ENCODE data around the gene PLXNA3.
A peak's percentile ranks its signal among the peaks of the same experiment; 100 is the strongest.

Gene PLXNA3

DNA sequence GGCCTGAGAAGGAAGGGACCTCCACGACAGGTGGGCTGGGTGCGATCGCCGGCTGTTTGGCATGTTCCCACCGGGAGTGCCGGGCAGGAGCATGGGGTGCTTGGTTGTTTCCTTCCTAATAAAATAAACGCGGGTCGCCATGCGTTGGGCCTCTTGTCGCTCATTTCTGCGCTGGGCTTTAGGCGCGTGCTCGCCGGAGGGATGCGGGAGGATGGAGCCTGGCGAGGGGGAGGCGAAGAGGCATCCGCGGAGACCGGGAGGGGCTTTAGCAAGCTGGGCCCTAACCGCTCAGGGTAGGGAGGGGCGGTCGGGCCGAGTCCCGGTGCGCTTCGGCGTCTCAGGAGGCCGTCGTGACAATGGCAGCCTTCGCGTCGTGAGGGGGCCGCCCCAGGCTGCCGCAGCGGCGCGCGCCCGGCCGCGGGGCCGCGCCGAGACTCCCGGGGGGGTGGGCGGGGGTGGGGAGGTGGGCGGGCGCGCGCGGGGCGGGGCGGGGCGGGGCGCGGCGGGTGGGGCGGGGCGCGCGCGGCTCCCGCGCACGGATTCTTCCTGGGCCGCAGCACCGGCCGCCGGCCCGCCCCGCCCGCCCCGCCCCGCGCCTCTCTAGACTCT is 21.6 kb upstream of the PLXNA3 start:
- peak; percentile 48 to 71 for DNase-seq

DNA sequence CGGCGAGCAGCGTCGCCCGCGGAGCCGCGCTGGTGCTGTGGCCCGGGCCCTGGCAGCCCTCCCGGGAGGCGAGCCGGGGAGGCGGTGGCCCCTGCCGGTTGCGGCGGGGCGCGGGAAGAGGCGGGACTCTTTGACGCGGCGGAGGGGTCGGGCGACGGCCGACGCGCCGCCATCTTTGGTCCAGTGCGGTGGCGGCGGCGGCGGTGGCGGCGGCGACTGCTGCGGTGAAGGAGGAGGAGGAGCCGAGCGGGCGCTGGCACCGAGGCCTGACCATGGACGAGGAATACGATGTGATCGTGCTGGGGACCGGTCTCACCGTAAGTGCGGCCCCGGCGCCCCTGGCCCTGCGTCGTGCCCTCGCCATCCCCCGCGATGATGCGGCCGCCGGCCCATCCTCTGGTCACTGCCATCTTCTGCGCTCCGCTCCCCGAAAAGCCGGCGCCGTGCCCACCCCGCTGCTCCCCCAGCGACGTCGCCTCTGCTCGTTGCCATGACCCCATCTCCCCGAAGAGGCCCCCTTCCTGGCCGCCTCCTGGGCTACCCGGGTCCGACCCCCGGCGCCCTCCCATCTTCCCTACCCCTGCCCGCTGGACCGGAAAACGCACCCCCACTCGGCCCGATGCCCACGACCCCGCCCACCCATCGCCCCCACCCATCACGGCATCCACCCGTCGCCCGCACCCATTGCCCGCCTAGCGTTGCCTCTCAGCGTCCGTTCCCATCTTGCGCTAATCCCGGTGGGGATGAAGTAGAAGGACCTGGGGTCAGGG is 20.9 kb upstream of the PLXNA3 start, which contains the start of gene GDI1:
Gene GDI1 (plus strand): TSS at position 172 of the 770 bp plus-strand sequence. CDS start 101 bp downstream, at position 273.
- DNase-seq, result peak; percentile 54 to 65

DNA sequence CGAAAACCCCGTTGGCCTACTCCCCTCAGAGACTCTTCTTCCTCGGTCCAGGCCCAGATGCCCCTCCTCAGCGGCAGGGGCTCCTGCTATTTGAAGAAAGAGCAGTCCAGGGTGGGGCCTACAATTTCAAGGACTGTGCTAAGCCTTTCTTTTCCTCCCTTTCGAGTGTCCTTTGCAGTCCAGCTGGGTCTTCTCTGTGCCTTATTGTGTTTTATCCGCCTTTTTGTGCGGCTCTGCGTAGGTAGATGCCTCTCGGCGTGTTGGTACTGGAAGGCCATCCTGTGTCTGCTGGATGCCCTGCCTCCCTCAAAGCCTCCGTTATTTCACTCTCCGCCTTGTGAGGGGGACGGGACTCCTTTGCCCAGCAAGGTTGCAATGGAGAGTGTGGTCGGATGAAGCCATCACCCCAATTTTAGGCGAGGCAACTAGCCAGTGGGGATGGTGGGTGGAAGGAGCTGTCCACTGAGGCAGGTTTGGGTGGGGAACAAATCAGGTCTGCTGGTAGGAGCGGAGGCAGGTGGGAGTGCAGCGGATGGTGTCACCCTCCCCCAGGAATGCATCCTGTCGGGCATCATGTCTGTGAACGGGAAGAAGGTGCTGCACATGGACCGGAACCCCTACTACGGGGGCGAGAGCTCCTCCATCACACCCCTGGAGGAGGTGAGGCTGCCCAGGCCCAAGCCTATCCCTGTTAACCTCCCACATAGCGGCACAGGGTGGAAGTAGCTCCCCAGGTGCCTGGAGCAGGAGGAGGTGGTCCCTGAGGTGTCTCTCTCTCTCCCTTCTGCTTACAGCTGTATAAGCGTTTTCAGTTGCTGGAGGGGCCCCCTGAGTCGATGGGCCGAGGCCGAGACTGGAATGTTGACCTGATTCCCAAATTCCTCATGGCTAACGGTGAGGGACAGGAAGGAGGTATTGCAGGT is 19.8 kb upstream of the PLXNA3 start:
- DNase-seq, result no peak

DNA sequence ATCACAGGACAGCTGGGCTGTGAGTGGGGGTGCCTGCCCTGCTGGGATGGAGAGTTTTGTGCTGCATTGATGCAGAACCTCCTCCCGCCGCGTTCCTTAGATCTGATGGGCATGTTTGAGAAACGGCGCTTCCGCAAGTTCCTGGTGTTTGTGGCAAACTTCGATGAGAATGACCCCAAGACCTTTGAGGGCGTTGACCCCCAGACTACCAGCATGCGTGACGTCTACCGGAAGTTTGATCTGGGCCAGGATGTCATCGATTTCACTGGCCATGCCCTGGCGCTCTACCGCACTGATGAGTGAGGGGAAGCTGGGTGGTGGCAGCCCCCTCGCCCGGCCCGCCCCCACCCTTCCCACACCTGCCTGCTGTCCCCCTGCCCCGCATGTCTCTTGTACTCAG is 18.2 kb upstream of the PLXNA3 start:
- DNase-seq, result no peak

DNA sequence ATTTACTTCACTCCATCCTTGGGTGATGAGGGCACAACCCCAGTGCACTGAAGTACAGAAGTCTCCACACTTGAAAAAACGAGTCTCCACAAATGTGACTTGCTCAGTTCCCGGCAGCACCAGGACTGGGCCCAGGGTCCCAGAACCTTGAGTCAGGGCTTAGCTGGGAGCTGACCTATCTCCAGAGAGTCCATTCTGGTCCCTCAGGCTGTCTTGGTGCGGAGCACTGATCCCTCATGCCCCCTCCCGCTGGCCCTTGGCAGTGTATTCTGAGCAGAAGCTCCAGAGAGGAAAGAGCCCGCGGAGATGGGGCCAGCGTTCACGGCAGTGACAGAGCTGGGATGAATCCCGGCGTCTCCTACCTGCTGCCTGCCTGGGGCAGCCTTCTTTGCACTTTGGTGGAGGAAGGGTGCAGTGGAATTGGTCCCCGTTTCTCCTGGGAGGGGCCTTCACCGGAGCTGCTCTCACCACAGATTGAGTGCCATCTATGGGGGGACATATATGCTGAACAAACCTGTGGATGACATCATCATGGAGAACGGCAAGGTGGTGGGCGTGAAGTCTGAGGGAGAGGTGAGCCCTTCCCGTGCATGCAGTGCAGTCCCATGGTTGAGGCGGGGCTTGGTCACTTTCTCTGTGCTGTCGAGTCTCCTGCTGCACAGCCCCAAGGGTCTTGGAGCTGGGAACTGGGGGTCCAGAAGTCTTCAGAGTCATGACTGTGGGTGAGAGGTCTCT is 17.3 kb upstream of the PLXNA3 start:
- DNase-seq, result no peak

DNA sequence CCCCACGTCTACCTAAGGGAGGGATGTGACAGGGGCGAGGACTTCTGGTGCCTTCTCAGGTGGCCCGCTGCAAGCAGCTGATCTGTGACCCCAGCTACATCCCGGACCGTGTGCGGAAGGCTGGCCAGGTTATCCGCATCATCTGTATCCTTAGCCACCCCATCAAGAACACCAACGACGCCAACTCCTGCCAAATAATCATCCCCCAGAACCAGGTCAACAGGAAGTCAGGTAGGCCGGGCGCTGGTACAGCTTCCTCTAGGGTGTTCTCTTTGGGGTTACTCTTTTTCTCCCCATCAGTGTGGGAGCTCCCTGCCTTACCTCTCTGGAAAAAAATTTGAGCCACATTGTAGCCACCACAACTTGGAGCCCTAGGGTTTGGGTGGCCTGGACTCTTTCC is 16.5 kb upstream of the PLXNA3 start:
- no peak for DNase-seq

DNA sequence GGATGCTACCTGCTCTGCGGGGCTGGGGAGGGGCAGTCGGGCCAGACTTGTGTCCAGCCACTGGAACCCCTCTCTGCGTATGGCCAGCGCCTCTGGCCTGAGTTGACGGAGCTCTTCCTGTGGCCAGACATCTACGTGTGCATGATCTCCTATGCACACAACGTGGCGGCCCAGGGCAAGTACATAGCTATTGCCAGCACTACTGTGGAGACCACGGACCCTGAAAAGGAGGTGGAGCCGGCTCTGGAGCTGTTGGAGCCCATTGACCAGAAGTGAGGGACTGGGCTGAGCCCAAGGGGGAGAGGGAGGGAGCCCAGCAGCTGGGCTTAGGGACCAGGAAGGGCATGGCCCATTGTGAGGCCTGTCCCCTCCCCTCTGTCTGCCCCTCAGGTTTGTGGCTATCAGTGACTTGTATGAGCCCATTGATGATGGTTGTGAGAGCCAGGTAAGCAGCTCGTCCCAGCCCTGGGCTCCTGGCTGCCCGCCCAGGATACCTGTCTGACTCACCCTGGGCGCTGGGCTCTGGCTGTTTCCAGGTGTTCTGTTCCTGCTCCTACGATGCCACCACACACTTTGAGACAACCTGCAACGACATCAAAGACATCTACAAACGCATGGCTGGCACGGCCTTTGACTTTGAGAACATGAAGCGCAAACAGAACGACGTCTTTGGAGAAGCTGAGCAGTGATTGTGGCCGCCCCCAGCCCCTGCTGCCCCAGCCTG is 15.9 kb upstream of the PLXNA3 start:
- no peak for DNase-seq

DNA sequence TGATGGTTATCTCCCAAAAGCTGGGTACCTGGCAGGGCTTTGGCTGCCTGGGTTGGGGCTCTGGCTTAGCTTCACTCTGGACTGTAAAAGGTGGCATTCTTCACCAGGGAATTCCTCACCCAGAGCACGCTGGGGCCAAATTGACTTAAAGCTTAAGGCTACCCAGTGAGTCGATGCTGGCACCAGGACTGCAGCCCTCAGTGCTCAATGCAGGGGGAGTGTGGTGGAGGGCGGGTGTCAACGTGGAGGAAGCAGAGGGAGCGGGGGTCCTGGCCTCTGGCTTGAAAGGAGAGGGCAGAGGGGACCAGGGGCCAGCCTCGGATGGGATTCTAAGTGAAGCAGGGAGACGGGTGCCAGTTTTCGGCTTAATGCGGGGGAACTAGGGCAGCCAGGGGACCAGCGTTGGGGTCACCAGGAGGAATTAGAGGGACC is 14.6 kb upstream of the PLXNA3 start:
- no peak for DNase-seq

DNA sequence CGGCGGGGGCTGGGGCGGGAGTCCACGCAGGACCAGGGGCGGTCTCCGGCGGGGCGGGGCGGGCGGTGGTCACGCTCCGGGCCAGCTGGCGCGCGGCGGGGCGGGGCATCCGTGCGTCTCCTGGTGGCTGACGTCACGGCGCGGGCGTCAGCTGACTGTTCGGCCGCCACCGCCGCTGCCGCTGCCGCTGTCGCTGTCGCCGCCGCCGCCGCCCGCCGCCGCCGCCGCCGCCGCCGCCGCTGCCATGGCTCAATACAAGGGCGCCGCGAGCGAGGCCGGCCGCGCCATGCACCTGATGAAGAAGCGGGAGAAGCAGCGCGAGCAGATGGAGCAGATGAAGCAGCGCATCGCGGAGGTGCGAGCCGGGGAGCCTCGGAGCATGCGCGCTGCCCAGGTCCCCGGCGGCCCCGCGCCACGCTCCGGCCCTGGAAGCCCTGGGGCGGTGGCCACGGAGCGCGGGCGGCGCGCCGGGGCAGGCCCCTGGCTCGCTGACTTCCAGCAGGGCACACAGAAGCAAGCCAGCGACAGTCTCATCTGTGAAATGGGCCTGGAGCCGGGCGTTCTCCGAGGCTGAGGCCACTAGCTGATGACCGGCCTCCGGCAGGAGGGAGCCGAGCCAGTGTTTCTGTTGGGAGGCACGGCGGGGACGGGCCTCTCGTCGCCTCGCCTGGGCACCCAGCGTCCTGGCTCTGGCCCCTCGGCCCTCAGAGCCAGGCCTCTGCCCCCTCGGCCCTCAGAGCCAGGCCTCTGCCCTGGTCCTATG is 13.9 kb upstream of the PLXNA3 start, which contains the start of gene FAM50A:
Gene FAM50A (plus strand): TSS at position 150 of the 763 bp plus-strand sequence. CDS start 95 bp downstream, at position 245.
- peak; percentile 71 to 76 for DNase-seq

DNA sequence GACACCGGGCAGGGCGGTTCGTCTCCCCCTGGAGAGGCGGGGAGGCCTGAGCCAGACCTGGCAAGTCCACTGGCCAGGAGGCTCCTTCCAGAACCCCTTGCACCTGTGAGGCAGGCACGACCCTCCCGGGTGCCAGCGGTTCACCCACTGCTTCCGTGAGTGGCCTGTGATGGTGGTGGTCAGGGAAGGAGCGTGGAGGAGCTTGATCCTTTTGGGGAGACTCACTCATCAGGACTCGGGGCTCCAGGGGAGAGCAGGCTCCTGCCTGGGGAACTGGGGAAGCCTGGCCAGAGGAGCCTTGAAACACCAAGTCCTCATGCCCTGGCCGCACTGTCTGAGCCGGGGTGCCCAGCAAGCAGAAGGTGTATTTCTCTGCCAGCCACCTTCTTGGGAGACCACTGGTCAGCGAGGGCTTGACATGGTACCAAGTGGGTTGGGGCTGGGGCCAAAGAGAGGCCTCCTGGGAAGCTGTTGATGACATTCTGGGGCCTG is 13.3 kb upstream of the PLXNA3 start:
- no peak for DNase-seq

DNA sequence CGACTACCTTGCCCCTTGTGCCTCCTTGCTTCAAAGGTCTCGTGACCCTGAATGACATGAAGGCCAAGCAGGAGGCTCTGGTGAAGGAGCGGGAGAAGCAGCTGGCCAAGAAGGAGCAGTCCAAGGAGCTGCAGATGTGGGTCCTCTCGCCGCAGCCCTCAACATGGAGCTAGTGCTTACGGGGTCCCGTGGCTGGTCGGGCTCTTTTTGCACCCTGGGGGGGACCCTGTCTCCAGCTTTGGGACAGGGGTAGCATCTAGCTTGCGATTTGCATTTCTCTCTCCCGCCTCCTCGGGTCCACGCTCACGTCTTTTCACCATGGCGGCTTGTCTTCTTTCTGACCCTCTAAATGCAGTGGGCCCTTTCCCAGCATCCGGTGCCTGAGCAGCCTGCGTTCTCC is 12.3 kb upstream of the PLXNA3 start:
- DNase-seq, result no peak

DNA sequence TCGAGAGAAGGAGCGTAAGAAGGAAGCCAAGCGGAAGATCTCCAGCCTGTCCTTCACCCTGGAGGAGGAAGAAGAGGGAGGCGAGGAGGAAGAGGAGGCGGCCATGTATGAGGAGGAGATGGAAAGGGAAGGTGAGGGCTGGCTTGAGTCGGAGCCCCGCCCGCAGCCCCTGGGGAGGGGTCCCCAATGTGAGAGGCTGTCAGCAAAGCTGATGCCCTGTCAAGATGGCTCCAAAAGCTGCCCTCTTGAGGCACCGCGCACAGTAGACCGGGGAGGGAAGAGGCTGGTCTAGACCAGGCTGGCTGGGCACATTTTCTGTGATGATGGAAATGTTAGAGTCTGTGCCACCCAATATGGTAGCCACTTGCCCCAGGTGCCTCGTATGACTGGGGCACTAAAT is 11.7 kb upstream of the PLXNA3 start:
- DNase-seq, result no peak

DNA sequence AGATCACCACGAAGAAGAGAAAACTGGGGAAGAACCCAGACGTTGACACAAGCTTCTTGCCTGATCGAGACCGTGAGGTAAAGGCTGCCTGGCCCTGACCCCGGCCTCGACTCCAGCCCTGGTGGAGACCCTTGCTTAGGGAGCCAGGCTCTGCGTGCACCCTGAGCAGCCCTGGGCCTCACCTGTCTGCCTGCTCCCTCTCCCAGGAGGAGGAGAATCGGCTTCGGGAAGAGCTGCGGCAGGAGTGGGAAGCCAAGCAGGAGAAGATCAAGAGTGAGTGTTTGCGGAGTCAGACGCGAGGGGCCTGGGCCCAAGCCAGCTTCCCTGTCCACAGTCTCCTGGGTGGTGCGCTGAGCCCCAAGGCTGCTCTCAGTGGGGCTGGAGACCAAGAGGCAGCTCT is 9.6 kb upstream of the PLXNA3 start:
- DNase-seq, result no peak

DNA sequence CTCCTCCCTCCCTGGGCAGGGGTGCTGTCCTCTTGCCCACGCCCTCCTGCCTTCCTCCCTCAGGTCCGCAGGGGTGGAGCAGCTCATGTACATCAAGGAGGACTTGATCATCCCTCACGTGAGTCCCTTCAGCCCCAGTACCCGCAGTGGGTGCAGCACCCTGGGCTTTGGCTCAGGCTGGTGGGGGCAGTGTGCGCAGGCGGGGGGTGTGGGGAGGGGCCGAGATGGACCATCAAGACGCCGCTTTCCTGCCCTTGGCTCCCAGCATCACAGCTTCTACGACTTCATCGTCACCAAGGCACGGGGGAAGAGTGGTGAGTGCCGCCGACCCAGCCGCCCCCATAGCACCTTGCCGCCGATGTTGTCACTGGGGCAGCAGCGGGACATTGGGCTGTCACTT is 8.5 kb upstream of the PLXNA3 start:
- DNase-seq, result no peak

DNA sequence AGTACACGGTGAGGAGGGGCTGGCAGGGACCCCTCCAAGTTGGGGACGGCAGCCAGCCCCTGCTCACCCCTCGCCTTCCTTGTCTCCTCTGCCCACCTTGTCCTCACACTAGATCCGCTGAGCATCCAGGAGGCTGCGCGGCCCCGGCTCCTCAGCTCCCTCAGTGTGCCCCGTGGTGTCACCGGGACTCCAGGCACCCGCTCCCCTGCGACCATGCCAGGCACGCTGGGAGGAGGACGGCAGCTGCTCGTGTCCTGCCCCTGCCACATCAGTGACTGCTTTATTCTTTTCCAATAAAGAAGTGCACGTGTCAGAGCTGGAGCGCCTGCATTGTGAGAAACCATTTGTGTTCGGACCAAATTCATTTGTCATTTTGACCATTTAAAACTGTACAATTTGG is 7.8 kb upstream of the PLXNA3 start:
- no peak for DNase-seq

DNA sequence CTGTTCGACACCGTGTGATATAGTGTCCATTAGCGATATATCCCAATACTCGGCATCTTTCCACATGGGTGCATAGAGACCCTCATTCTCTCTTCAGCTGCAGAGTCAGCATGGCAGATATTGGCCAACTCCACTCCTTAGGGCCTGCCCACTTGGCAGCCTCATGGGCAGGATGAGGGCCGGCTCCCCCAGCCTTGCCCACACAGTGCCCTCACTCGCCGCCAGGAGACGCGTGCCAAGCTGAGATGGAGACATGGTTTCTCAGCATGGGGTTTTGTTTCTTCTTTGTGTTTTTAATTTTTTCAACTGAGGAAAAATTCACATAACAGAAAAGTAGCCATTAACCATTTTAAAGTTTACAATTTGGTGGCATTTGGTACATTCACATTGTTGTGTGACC is 5.3 kb upstream of the PLXNA3 start:
- no peak for DNase-seq

DNA sequence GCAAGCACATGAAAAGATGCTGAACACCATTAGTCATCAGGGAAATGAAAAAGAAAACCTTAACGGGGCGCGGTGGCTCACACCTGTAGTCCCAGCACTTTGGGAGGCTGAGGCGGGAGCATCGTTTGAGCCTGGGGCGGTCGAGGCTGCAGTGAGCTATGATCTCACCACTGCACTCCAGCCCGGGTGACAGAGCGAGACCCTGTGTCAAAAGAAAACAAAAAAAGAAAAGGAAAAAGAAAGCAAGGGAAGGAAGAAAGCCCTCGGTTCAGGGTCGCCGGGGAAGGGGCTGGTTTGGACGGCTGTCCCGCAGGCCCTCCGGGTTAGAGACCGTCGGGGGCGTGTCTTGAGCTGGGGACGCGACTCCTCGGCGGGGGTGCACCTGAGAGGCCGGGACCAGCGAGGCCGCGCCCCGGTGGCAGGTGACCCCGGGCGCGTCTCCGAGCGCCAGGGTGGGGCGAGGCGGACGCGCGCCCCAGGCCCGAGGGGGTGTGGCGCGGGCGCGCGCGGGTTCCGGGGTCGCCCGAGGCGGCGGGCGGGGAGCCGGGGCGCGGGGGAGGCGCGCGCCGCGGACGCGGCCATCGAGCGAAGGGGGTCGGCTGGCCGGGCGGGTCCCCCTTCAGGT is 478 bp upstream of the PLXNA3 start:
- peak; percentile 62 to 74 for DNase-seq

DNA sequence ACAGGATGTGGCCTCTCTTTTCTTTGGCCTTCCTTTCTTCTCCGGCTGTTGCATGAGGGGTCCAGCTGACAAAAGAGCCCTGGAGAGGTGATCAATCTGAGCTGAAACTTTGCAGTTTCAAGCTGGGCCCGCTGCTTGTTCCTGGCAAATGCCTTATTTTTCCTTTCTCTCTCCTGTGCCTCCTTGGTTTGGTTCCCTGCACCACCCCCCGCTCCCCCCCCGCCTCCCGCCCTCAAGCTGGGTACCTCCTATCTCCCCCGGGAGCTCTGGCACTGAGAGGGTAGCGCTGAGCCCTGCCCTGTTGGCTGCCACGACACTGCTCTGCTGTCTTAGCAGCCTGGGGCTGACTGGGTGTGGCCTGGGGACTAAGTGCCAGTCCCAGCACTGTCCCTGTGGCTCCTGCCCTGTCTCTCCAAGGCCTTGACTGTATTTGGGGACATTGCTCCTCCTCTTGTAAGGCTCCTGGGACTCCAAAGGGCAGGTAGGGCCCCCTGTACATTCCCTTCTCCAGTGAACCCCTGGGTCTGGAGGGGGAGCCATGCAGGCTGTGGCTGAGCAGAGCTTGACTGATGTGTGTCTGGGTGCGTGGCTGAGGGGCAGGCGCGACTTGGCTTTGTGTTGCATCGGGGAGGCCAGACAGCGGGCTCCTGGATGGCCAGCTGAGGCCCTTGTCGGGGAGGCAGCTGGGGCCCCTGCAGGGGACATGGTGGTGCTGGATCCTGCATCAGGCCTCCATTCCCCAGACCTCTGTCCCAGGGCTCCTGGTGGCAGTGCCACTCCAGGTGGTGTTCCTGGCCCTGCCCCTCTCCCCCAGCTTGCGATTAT is 1.1 kb downstream of the PLXNA3 start:
- DNase-seq, result peak in 1 of 2 donors; percentile 17

DNA sequence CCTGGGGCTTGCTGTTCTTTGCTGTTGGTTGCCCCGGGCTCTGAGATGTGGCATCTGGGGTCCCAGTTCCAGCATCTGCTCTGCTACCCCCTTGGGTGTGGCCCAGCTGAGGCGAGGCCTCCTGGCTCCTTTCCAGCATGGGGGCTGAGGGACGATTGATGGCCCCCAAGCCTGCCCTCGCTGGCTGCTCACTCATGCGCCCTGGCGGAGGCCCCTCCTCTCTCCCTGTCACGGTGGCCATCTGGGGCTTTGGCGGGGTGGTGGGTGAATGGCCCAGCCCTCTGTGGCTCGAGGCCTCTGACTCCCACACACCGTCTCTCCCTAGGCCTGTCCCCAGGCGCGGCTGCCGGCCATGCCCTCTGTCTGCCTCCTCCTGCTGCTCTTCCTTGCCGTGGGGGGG is 1.8 kb downstream of the PLXNA3 start:
- no peak for DNase-seq

DNA sequence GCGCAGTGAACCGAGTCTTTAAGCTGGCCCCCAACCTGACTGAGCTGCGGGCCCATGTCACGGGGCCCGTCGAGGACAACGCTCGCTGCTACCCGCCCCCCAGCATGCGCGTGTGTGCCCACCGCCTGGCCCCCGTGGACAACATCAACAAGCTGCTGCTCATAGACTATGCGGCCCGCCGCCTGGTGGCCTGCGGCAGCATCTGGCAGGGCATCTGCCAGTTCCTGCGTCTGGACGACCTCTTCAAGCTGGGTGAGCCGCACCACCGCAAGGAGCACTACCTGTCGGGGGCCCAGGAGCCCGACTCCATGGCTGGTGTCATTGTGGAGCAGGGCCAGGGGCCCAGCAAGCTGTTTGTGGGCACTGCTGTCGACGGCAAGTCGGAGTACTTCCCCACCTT is 2.2 kb downstream of the PLXNA3 start:
- DNase-seq, result no peak
